ENCODE results near the gene HNRNPAB.

The HNRNPAB gene

GRCh38 chr5:178204182-178204934 lies at the start of gene HNRNPAB:
Gene HNRNPAB (plus strand): TSS chr5:178204533. CDS start chr5:178204838, 305 bp downstream.
- DNase-seq = peak; percentile 99

- no peak for DNase-seq
These were observed 49.3 kb upstream of the HNRNPAB start for GRCh38 chr5:178155065-178155464.

- no peak for DNase-seq
These were observed 44.2 kb upstream of the HNRNPAB start for GRCh38 chr5:178160176-178160575.

- DNase-seq = no peak
These were observed 41.9 kb upstream of the HNRNPAB start for GRCh38 chr5:178162481-178162880.

GRCh38 chr5:178163772-178164735 lies 40.3 kb upstream of the HNRNPAB start:
- peak; percentile 94 for DNase-seq

- DNase-seq = peak; percentile 43
These were observed 38.8 kb upstream of the HNRNPAB start for GRCh38 chr5:178165581-178165980.

GRCh38 chr5:178170455-178170854 lies 33.9 kb upstream of the HNRNPAB start:
- DNase-seq = no peak

- DNase-seq = no peak
These were observed 29.9 kb upstream of the HNRNPAB start for GRCh38 chr5:178174456-178174855.

- no peak for DNase-seq
These were observed 27.5 kb upstream of the HNRNPAB start for GRCh38 chr5:178176791-178177190.

- DNase-seq = no peak
These were observed 26.8 kb upstream of the HNRNPAB start for GRCh38 chr5:178177569-178177968.

GRCh38 chr5:178180141-178180863 lies 24.0 kb upstream of the HNRNPAB start:
- DNase-seq = no peak

- DNase-seq = no peak
These were observed 22.0 kb upstream of the HNRNPAB start for GRCh38 chr5:178182158-178182876.

GRCh38 chr5:178186427-178186826 lies 17.9 kb upstream of the HNRNPAB start:
- DNase-seq = no peak

GRCh38 chr5:178187014-178187413 lies 17.3 kb upstream of the HNRNPAB start, which contains the start of gene GMCL2:
Gene GMCL2 (minus strand): TSS chr5:178187371. CDS start chr5:178187299, 72 bp downstream.
- no peak for DNase-seq

- DNase-seq = no peak
These were observed 14.9 kb upstream of the HNRNPAB start for GRCh38 chr5:178189433-178189832.

- no peak for DNase-seq
These were observed 12.7 kb upstream of the HNRNPAB start for GRCh38 chr5:178191661-178192060.

GRCh38 chr5:178192244-178192643 lies 12.1 kb upstream of the HNRNPAB start:
- no peak for DNase-seq

GRCh38 chr5:178192787-178193186 lies 11.5 kb upstream of the HNRNPAB start:
- DNase-seq = no peak

GRCh38 chr5:178193251-178193809 lies 11.0 kb upstream of the HNRNPAB start:
- DNase-seq = no peak

GRCh38 chr5:178194026-178194425 lies 10.3 kb upstream of the HNRNPAB start:
- no peak for DNase-seq

- DNase-seq = no peak
These were observed 8.0 kb upstream of the HNRNPAB start for GRCh38 chr5:178196281-178196812.

- DNase-seq = no peak
These were observed 7.3 kb upstream of the HNRNPAB start for GRCh38 chr5:178196986-178197385.

All from retina (tissue), 1 donor.